ENCODE data around the gene CADM1. TPM values are rescaled to one million over a fixed set of nuclear protein-coding genes. Genes with fewer than 3 reads are reported as not detected.

CADM1 gene
- total and polyA plus RNA-seq, 4 experiments from 2014 or later, result 2.8 to 5.6 (median 3.3) TPM

DNA sequence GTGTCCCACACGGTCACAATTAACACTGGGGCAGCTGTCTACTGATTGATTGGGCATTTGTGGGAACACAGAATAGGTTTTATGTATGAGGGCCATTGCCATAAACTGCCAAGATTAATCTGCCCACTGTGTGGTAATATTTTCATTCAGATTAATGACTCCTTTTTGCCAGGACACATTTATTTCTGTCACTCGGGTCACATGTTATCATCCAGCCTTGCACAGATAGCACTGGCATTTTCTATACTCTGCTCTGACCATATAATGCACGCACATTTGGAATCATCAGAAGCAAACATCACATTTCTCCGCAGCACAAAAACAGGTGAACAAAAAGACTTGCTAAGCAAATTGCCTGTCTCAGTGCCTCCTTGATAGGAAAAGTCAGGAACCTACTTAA lies 138.3 kb downstream of the CADM1 start:
- H3K27me3 ChIP-seq (ENCODE audit: insufficient read depth, low read length), result no peaks in the 10 kb centered on the region
- H3K4me3 ChIP-seq (ENCODE audit: low read length in 2 of 2), result no peak overlapping the region
- ChIA-PET POLR2A (ENCODE audit: partially characterized antibody) (no interaction called here), CTCF (ENCODE audit: partially characterized antibody) (no interaction called here)
- no peak overlapping the region for H3K27ac ChIP-seq (ENCODE audit: low read depth, low read length)
- Mint-ChIP-seq H3K36me3 (no peaks in the 10 kb centered on the region), H3K4me3 (no peak overlapping the region), H3K27me3 (peaks cover 0 to 2% of the 10 kb centered on the region in 2 donors), H3K9me3 (peaks cover 0 to 3% (median 0%) of the 10 kb centered on the region in 8 donors), H3K4me1 (no peaks in the 10 kb centered on the region), H3K27ac (no peak overlapping the region)
- H3K36me3 ChIP-seq (ENCODE audit: insufficient read depth, low read length), result no peaks in the 10 kb centered on the region
- intact Hi-C loops (cut with micrococcal nuclease), result no loop called here
- no peaks in the 10 kb centered on the region for H3K9me3 ChIP-seq (ENCODE audit: control insufficient read depth in 1 of 2, low read length in 2 of 2)
- H3K4me1 ChIP-seq (ENCODE audit: insufficient read depth, low read length), result no peaks in the 10 kb centered on the region
- no peak for DNase-seq

GRCh38 chr11:115364896-115365295 lies 139.3 kb downstream of the CADM1 start:
- Histone ChIP-seq H3K36me3 (ENCODE audit: insufficient read depth, low read length) (no peaks in the 10 kb centered on the region), H3K27me3 (ENCODE audit: insufficient read depth, low read length) (no peaks in the 10 kb centered on the region), H3K4me1 (ENCODE audit: insufficient read depth, low read length) (no peaks in the 10 kb centered on the region), H3K9me3 (ENCODE audit: control insufficient read depth in 1 of 2, low read length in 2 of 2) (no peaks in the 10 kb centered on the region), H3K4me3 (ENCODE audit: low read length in 2 of 2) (no peak overlapping the region), H3K27ac (ENCODE audit: low read depth, low read length) (no peak overlapping the region)
- no peaks in the 10 kb centered on the region for H3K36me3 Mint-ChIP-seq
- DNase-seq, result no peak
- peaks cover 0 to 3% (median 0%) of the 10 kb centered on the region in 8 donors for H3K9me3 Mint-ChIP-seq
- intact Hi-C loops (cut with micrococcal nuclease), result no loop called here
- CTCF ChIA-PET (ENCODE audit: partially characterized antibody), result no interaction called here
- H3K27me3 Mint-ChIP-seq, result peaks cover 0 to 2% of the 10 kb centered on the region in 2 donors
- no peak overlapping the region for H3K4me3 Mint-ChIP-seq
- no peak overlapping the region for H3K27ac Mint-ChIP-seq
- POLR2A ChIA-PET (ENCODE audit: partially characterized antibody), result no interaction called here
- no peaks in the 10 kb centered on the region for H3K4me1 Mint-ChIP-seq

DNA sequence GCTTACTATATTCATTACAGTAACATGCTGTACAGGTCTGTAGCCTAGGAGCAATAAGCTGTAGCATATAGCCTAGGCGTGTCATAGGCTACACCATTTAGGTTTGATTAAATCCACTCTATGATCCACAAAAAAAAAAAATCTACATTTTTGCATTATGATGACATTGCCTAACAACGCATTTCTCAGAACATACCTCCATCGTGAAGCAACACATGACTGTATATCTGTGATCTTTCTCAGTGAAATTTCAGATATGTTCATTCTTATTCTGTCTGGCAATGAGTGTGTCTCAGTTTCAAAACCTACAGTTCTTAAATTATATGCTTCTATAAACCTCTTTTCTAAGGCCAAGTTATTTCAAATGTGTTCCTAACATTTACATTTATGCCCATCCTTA lies 140.3 kb downstream of the CADM1 start:
- Histone ChIP-seq H3K36me3 (ENCODE audit: insufficient read depth, low read length) (no peaks in the 10 kb centered on the region), H3K27ac (ENCODE audit: low read depth, low read length) (no peak overlapping the region), H3K9me3 (ENCODE audit: control insufficient read depth in 1 of 2, low read length in 2 of 2) (no peaks in the 10 kb centered on the region), H3K4me1 (ENCODE audit: insufficient read depth, low read length) (no peaks in the 10 kb centered on the region), H3K4me3 (ENCODE audit: low read length in 2 of 2) (no peak overlapping the region), H3K27me3 (ENCODE audit: insufficient read depth, low read length) (no peaks in the 10 kb centered on the region)
- peaks cover 0 to 3% (median 0%) of the 10 kb centered on the region in 8 donors for H3K9me3 Mint-ChIP-seq
- ChIA-PET CTCF (ENCODE audit: partially characterized antibody) (no interaction called here), POLR2A (ENCODE audit: partially characterized antibody) (no interaction called here)
- peaks cover 0 to 2% of the 10 kb centered on the region in 2 donors for H3K27me3 Mint-ChIP-seq
- H3K36me3 Mint-ChIP-seq, result no peaks in the 10 kb centered on the region
- no peak for DNase-seq
- no peak overlapping the region for H3K27ac Mint-ChIP-seq
- no peaks in the 10 kb centered on the region for H3K4me1 Mint-ChIP-seq
- intact Hi-C loops (cut with micrococcal nuclease), result no loop called here
- no peak overlapping the region for H3K4me3 Mint-ChIP-seq

GRCh38 chr11:115363426-115363825 lies 140.8 kb downstream of the CADM1 start:
- Histone ChIP-seq H3K4me3 (ENCODE audit: low read length in 2 of 2) (no peak overlapping the region), H3K4me1 (ENCODE audit: insufficient read depth, low read length) (no peaks in the 10 kb centered on the region), H3K27me3 (ENCODE audit: insufficient read depth, low read length) (no peaks in the 10 kb centered on the region), H3K9me3 (ENCODE audit: control insufficient read depth in 1 of 2, low read length in 2 of 2) (no peaks in the 10 kb centered on the region), H3K27ac (ENCODE audit: low read depth, low read length) (no peak overlapping the region), H3K36me3 (ENCODE audit: insufficient read depth, low read length) (no peaks in the 10 kb centered on the region)
- DNase-seq, result no peak
- Mint-ChIP-seq H3K4me1 (no peaks in the 10 kb centered on the region), H3K4me3 (no peak overlapping the region), H3K9me3 (peaks cover 0 to 3% (median 0%) of the 10 kb centered on the region in 8 donors), H3K27me3 (peaks cover 0 to 2% of the 10 kb centered on the region in 2 donors), H3K36me3 (no peaks in the 10 kb centered on the region), H3K27ac (no peak overlapping the region)
- ChIA-PET CTCF (ENCODE audit: partially characterized antibody) (no interaction called here), POLR2A (ENCODE audit: partially characterized antibody) (no interaction called here)
- intact Hi-C loops (cut with micrococcal nuclease), result no loop called here

GRCh38 chr11:115362997-115363396 lies 141.2 kb downstream of the CADM1 start:
- intact Hi-C loops (cut with micrococcal nuclease), result no loop called here

DNA sequence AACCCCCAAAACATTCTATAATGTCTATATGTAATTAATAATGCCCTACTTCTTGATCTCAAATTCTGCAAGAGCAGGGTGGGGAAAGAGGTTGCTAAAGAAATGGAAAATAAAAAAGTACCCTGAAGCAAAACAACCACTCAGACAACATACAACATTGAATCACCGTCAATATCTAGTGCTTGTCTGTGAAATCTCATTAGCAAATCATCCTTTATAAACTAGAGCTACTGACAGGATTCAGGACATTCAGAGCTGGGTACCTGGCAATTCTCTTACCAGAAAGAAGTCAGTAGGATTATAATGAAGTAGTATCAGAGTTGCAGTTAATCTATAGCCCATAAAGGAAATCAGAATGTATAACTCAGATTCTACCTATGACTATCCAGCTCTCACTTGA lies 143.2 kb downstream of the CADM1 start:
- H3K36me3 ChIP-seq (ENCODE audit: insufficient read depth, low read length), result no peaks in the 10 kb centered on the region
- POLR2A ChIA-PET (ENCODE audit: partially characterized antibody), result no interaction called here
- CTCF ChIA-PET (ENCODE audit: partially characterized antibody), result no interaction called here

More at GRCh38 chr11:115362997-115363396, 141.2 kb downstream of the CADM1 start:
- Histone ChIP-seq H3K4me3 (ENCODE audit: low read length in 2 of 2) (no peak overlapping the region), H3K36me3 (ENCODE audit: insufficient read depth, low read length) (no peaks in the 10 kb centered on the region), H3K27ac (ENCODE audit: low read depth, low read length) (no peak overlapping the region), H3K27me3 (ENCODE audit: insufficient read depth, low read length) (no peaks in the 10 kb centered on the region), H3K4me1 (ENCODE audit: insufficient read depth, low read length) (no peaks in the 10 kb centered on the region), H3K9me3 (ENCODE audit: control insufficient read depth in 1 of 2, low read length in 2 of 2) (no peaks in the 10 kb centered on the region)
- CTCF ChIA-PET (ENCODE audit: partially characterized antibody), result no interaction called here
- H3K4me1 Mint-ChIP-seq, result no peaks in the 10 kb centered on the region
- peaks cover 0 to 4% of the 10 kb centered on the region in 2 donors for H3K27me3 Mint-ChIP-seq
- peaks cover 0 to 3% (median 0%) of the 10 kb centered on the region in 8 donors for H3K9me3 Mint-ChIP-seq
- no peak overlapping the region for H3K27ac Mint-ChIP-seq
- no peak overlapping the region for H3K4me3 Mint-ChIP-seq
- POLR2A ChIA-PET (ENCODE audit: partially characterized antibody), result no interaction called here
- H3K36me3 Mint-ChIP-seq, result no peaks in the 10 kb centered on the region
- no peak for DNase-seq

DNA sequence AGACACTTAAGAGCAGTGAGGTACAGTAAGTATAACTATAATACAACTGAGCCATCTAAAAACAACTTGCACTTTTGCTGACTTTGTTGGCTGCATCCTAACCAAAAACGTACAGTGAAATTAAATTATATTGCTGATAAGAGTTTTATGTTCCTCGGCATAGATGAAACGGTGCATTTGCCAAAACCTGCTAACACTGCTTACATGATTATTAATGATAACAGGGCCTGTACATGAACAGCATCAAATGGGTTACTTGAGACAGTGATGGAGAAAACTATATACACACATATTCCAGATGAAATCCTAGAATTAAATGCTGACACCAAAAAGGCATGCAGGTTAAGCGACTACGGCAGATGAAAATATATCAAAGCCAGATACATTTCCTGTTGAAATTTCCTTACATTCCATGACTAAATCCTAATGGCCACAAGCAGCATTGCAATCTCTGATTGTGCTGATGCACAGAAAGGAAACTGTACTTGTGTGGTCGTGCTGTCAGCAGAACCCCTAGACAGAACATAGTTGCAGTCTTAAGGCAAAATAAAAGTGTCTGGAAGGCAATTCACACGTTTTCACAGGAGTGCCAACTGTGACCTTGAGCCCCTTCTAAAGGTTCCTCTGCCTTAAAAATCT lies 143.9 kb downstream of the CADM1 start:
- H3K4me3 ChIP-seq (ENCODE audit: low read length in 2 of 2), result no peak overlapping the region
- Mint-ChIP-seq H3K36me3 (no peaks in the 10 kb centered on the region), H3K4me3 (no peak overlapping the region), H3K9me3 (peaks cover 0 to 3% (median 0%) of the 10 kb centered on the region in 8 donors), H3K27me3 (peaks cover 0 to 4% of the 10 kb centered on the region in 2 donors), H3K27ac (no peak overlapping the region), H3K4me1 (no peaks in the 10 kb centered on the region)
- no peaks in the 10 kb centered on the region for H3K4me1 ChIP-seq (ENCODE audit: insufficient read depth, low read length)
- DNase-seq, result no peak
- no peak overlapping the region for H3K27ac ChIP-seq (ENCODE audit: low read depth, low read length)
- no peaks in the 10 kb centered on the region for H3K36me3 ChIP-seq (ENCODE audit: insufficient read depth, low read length)
- ChIA-PET CTCF (ENCODE audit: partially characterized antibody) (no interaction called here), POLR2A (ENCODE audit: partially characterized antibody) (no interaction called here)
- H3K27me3 ChIP-seq (ENCODE audit: insufficient read depth, low read length), result no peaks in the 10 kb centered on the region
- H3K9me3 ChIP-seq (ENCODE audit: control insufficient read depth in 1 of 2, low read length in 2 of 2), result no peaks in the 10 kb centered on the region
- intact Hi-C loops (cut with micrococcal nuclease), result no loop called here

More for the DNA sequence above, 143.2 kb downstream of the CADM1 start:
- peaks cover 0 to 4% of the 10 kb centered on the region in 2 donors for H3K27me3 Mint-ChIP-seq
- no peak overlapping the region for H3K27ac Mint-ChIP-seq
- intact Hi-C loops (cut with micrococcal nuclease), result no loop called here
- no peak overlapping the region for H3K4me3 Mint-ChIP-seq
- no peaks in the 10 kb centered on the region for H3K9me3 ChIP-seq (ENCODE audit: control insufficient read depth in 1 of 2, low read length in 2 of 2)
- H3K27ac ChIP-seq (ENCODE audit: low read depth, low read length), result no peak overlapping the region
- H3K36me3 Mint-ChIP-seq, result no peaks in the 10 kb centered on the region
- no peaks in the 10 kb centered on the region for H3K4me1 Mint-ChIP-seq
- H3K4me3 ChIP-seq (ENCODE audit: low read length in 2 of 2), result no peak overlapping the region
- H3K27me3 ChIP-seq (ENCODE audit: insufficient read depth, low read length), result no peaks in the 10 kb centered on the region
- no peak for DNase-seq
- H3K9me3 Mint-ChIP-seq, result peaks cover 0 to 3% (median 0%) of the 10 kb centered on the region in 8 donors
- no peaks in the 10 kb centered on the region for H3K4me1 ChIP-seq (ENCODE audit: insufficient read depth, low read length)

Measured in CD4-positive, alpha-beta memory T cell (primary cell).